Measurements from ENCODE around the gene PTGR3.

Gene PTGR3

DNA sequence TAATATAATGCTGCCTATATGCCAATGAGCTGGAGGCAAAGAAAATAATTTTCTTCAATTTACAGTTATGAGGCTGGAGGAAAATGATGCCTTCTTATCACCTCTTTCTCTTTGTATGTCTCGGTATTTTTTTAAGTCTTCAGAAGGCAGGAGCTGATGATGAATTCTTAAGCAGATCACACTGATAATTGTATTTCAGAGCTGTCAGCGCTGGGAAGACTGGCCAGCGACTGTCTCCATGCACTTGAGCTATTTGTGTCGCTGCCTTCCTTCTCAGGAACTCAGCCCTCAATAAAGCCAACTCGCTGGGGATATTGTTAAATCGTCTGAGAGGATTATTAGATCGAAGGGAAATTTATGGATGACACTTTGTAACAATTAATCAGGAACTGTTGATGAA is 40.3 kb downstream of the PTGR3 start:
- no peak for DNase-seq

DNA sequence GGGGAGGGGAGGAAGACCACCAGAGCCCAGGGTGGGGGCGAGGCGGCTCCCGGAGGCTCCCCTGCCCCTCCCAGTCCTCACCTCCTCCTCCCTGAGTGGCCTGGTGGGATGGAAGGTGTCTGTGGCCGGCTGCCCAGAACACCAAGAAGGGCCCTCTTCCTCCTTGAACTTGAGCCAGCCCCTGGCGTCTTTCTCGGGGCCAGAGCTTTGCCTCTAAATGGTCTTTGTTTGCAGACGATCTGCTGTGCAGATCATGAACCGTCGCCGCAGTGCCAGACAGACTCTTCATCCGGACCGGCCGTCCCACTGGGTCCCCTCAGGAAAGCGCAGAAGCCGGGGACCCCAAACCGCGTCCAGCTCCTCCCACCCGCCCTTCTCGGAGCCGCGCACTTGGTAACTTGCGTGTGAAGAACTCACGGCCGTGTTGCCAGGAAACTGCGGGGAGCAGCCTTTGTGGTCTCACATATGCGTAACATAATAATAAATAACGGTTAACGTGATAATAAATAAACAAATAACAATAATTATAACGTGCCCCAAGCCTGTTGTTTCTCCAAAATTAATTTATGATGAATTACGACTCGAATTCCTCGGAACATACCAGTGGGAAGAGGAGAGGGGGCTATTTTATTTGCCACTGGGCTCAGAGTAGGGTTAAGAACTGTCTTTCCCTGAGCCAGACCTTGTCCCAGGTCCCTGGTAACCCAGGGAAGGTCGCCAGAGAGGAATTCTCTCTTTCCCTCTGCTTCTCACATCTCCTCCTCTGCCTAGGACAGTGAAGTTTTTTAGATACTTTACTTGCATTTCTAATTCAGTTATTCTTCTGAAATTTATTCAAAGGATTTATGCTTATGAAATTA is 41.0 kb downstream of the PTGR3 start:
- peak; percentile 14 to 22 for DNase-seq

DNA sequence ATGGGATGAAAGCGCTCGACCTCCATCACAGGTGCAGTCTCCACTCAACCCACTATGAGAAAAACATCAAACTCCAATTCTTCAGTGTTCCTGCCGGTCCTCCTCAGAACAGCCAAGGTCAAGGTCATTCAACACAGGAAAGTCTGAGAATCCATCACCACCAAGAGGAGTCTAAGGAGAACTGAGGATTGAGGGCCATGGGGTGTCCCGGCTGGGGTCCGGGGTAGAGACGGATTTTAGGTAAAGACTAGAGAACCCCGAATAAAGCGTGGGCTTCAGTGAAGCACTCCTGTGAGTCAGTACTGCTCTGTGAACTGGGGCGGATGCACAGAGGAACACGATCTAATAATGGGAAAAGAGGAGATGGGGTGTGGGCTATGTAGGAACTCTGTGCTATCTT is 41.8 kb downstream of the PTGR3 start:
- no peak for DNase-seq

DNA sequence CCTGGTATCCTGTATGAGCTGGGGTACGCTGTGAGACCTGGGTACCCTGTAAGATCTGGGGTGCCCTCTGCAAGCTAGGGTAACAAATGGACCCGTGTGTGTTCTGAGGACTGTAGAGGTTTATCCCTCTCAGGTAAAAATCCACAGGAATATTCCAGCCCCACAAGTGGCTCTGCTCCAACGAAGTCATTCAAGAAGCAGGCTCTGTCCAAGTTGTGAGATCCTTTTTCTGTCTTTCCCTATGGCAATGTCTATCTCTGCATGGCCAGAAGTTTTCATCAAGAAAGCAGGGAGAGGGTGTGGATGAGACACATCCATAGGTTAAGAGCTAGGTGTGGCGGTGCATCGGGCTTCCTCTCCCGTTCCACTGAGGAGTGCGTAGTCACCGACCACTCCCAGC is 43.0 kb downstream of the PTGR3 start:
- DNase-seq = no peak

DNA sequence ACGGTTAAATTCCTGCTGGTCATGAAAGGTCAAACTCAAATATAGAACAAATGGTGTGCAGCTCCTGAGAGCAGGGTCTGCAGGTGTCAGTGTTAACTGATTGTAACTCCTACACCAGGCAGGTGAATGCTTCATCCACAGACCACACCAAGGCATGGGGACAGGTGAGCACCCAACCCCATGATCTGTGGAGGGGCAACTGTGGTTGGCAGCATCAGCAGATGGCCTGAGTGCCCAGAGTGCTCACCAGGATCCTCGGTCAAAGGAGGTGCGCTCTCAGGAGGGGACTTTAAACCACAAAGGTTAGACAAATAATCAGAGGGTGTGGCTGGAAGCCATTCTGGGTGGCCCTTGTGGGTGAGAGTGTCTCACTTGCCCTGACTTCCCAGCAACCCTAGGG is 44.5 kb downstream of the PTGR3 start:
- DNase-seq = no peak

DNA sequence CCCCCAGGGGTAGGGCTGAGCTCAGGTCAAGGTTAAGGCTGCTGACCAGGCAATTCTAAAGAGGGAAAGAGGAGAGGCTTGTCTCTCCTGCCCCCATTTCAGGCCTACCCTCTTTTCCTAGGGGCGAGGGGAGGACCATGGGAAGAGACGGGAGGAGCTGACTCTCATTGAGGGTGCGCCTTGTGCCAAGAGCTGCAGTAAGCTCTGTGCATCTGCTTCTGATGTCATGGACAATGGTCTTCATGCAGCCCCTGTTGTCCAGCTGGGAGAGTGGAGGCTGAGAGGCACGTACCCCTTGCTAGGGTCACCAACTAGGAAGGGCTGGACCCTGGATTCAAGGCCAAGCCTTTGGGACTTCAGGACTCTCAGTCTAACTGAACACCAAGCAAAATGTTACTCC is 45.2 kb downstream of the PTGR3 start:
- DNase-seq = no peak

DNA sequence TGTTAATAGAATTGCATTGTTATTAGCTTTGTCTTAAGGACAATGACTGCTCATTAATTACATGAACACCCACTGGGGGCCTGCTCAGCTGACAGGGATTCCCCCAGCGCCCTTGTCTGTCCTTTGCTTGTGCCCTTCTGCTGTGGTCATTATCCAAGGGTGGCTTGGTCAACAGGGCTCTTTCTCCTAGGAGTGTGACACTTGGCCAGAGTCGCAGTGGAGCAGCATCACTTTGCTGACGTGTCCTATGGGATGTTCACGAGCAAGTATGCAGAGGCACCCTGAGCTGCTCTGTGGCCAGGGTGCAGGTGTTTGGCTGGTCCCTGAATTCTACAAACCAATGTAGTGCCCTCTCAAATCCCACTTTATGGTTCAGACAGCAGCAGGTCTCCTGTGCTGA is 46.0 kb downstream of the PTGR3 start:
- DNase-seq = no peak

DNA sequence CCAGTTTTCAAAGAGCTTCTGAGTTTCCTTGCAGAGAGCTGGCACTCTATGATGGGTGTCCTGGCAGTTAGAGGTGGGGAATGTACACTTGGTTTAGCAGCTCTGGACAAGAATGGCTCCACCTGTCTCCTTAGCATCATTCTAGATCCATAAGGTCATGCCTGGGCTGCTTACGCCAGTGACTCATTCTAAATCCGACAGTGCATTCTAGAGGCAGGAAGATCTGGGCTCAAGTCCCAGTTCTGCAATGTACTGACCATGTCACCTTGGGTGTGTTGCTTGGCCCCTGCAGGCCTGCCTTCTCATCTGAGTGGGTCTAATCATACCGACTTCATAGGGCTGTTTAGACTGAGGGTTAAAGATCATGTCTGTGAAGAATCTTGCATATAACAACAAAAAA is 46.5 kb downstream of the PTGR3 start:
- no peak for DNase-seq

DNA sequence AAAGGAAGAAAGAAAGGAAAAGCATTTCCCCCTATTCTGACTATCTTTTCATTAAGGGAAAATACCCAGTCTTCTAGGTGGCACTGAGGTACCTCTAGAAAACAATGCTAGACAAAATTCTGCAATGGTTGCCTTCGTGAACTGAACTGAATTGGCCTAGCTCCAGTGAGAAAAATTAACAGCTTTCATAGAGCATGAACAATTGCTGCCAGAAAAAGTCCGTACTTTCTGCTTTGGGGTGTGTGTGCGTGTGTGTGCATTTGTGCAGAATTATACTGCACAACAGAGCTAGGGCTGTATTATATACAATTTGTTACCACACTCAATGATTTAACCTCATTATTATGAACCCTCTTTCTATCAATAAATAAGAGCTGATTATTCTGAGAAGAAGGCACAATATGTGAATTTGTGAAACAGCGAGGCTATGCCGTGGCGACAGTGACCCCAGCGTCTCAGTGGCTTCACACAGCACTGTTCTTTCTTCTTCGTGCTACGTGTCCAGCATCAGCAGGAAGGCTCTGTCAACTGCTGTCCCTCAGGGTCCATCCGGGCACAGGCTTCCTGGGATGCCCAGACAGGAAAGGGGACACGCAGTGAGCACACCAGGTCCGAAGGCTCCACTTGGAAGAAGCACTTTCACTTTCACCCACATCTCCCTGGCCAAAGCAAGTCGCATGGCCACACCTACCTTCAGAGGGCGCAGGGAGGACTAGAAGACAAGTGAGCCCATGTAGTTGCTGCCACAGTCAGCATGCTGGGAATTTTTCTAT is 47.5 kb downstream of the PTGR3 start:
- no peak for DNase-seq

DNA sequence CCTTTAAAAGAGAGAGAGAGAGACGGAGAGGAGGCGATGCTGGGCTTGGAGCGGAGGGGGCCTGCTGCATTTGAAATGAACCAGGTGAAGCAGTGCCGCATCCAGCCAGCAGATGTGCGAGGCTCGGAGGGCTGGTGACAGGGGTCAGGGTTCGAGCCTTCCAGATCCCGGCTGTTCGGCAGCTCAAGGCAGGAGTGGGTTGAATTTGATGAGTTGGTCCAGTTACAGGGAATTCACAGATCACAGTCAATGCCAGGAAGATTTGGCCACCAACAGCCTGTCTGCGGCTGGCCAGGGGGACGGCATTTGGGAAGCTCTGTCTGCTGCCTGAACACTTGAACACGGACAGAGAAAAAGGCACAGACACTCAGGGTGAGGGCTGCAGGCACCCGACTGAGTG is 48.6 kb downstream of the PTGR3 start:
- no peak for DNase-seq

DNA sequence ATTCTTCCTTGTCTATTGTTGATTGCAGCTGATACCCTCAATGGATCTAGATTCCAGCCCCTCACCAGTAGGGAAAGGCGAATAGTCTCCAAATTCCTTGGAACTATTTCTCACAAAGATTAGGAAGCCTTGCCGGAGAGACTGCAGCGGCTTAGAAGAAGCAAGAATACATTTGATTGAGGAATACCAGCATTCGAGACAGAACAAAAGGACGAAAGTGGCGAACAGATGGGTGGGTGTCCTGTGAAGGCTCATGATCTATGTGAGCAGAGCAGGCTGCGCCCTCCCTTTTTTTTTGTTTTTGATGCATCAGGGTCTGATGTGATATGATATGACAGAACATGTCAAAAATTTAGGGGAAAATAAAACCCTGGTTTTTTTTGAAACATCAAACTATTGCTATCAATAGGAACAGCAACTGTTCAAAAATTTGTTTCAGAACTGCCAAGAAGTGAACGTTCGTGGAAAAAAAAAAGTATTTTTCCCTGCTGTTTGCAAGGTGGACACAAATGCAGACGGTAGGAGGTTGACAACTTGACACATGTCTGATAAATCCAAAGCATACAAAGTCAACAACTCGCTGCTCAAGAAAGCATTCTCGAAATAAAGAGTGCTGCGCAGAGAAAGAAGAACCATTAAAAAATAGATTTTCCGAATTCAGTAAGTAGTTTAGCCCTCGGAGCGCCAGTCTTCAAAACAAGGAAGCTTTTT is 49.1 kb downstream of the PTGR3 start:
- DNase-seq = no peak

DNA sequence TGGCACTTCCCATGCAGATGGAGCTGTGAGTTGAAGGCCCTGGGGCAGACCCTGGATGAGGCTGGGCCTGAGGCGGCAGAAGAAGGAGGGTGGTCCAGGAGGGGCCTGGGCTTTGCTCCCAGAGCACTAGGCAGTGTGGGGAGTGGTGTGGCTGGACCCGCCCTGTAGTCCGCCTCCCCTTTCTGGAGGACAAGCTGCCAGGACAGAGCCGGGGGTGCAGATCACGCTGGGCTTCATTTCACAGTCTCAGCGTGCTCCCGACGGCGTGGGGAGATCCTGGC is 49.8 kb downstream of the PTGR3 start:
- no peak for DNase-seq
